ENCODE measurements around the gene COPS7A. TPM values are rescaled to one million over a fixed set of nuclear protein-coding genes. Genes with fewer than 3 reads are reported as not detected.

Gene COPS7A
- total RNA-seq, 1 experiment from 2014 or later: 34.2 TPM

GRCh38 chr12:6696690-6697583, 26.9 kb upstream of the COPS7A start:
- WGBS (ENCODE audit: extremely low coverage, insufficient read length, low lambda C conversion rate): no CpG with 5 or more reads among the region's 17 CpGs
- Histone ChIP-seq H3K4me2 (ENCODE audit: insufficient read depth, insufficient read length, low read length) (no peak overlapping the region), H3T11ph (ENCODE audit: low read length) (no peak overlapping the region), H3K79me1 (ENCODE audit: insufficient read depth, low read depth, low read length, poor library complexity, severe bottlenecking) (no peaks in the 10 kb centered on the region), H4K5ac (ENCODE audit: insufficient read length, low read depth, low read length) (no peak overlapping the region), H3K79me2 (ENCODE audit: insufficient read depth, low read length) (no peaks in the 10 kb centered on the region), H4K20me1 (ENCODE audit: control insufficient read depth, insufficient read depth, insufficient read length) (no peaks in the 10 kb centered on the region), H3K14ac (ENCODE audit: insufficient read depth, low read length) (no peak overlapping the region), H3K23ac (ENCODE audit: insufficient read length, low read depth, low read length) (no peak overlapping the region), H3K4ac (ENCODE audit: low read depth, low read length) (no peak overlapping the region), H2AFZ (ENCODE audit: low read length) (no peak overlapping the region), H3K9me3 (ENCODE audit: control insufficient read depth, low read depth, low read length) (no peaks in the 10 kb centered on the region), H4K91ac (ENCODE audit: insufficient read length, low read depth, low read length) (no peak overlapping the region), H2AK5ac (ENCODE audit: insufficient read length, low read length) (no peak overlapping the region), H3K23me2 (ENCODE audit: insufficient read length, low read depth, low read length, poor library complexity, severe bottlenecking) (peaks cover 17% of the 10 kb centered on the region), H2BK5ac (ENCODE audit: insufficient read length, low read length) (no peak overlapping the region), H3K9ac (ENCODE audit: extremely low read depth, insufficient read length, low read length) (no peak overlapping the region), H2BK15ac (ENCODE audit: low read depth, low read length) (no peak overlapping the region), H2BK20ac (ENCODE audit: low read depth, low read length, poor library complexity, severe bottlenecking) (no peak overlapping the region), H3K18ac (ENCODE audit: insufficient read length, low read depth, low read length) (no peak overlapping the region), H2BK12ac (ENCODE audit: insufficient read length, low read depth, low read length) (no peak overlapping the region), H3K27me3 (ENCODE audit: insufficient read depth, low read length) (peaks cover 3% of the 10 kb centered on the region; the same call in 1 of the 2 replicates), H4K8ac (replicated peaks; ENCODE audit: insufficient read length, low read depth, low read length) (no peak overlapping the region), H3K56ac (ENCODE audit: insufficient read length, low read depth, low read length) (no peak overlapping the region), H3K27ac (ENCODE audit: insufficient read length, low read depth, low read length) (no peak overlapping the region), H2BK120ac (ENCODE audit: low read depth, low read length, poor library complexity, severe bottlenecking) (no peak overlapping the region), H3K4me1 (ENCODE audit: insufficient read depth, low read length) (peaks cover 3% of the 10 kb centered on the region)
- H3K27me3 Mint-ChIP-seq (ENCODE audit: low read depth): peaks cover 44% of the 10 kb centered on the region
- peaks cover 3 to 19% (median 8%) of the 10 kb centered on the region in 3 experiments for H3K36me3 Mint-ChIP-seq (ENCODE audit: insufficient read depth in 1 of 3, low read depth in 3 of 3)
- H3K4me1 Mint-ChIP-seq: peaks cover 21 to 22% of the 10 kb centered on the region in 2 experiments
- peaks cover 0 to 2% of the 10 kb centered on the region in 2 experiments; a peak in 2 of 5 replicates for H3K9me3 Mint-ChIP-seq
- no peak for TF ChIP-seq CTCF (conservative IDR thresholded peaks at IDR 0.05)
- no peak overlapping the region; a peak in 1 of 5 replicates for H3K4me3 Mint-ChIP-seq
- H3K27ac Mint-ChIP-seq: peak overlapping the region in 1 of 3 experiments; percentile 38; a peak in 2 of 7 replicates
- DNase-seq: no peak
